ENCODE data around the gene C14orf180. TPM values are rescaled to one million over a fixed set of nuclear protein-coding genes. Genes with fewer than 3 reads are reported as not detected.

Gene C14orf180
- total RNA-seq, 1 experiment from 2014 or later = not detected

GRCh38 chr14:104553166-104554087 is 26.1 kb upstream of the C14orf180 start:
- no peak overlapping the region for H3T11ph ChIP-seq (ENCODE audit: low read length)
- no peak overlapping the region for H3K4me3 Mint-ChIP-seq
- peaks cover 10% of the 10 kb centered on the region in 2 experiments; a peak in 3 of 4 replicates for H3K4me1 Mint-ChIP-seq
- H3K79me2 ChIP-seq (ENCODE audit: insufficient read depth, low read length) = no peaks in the 10 kb centered on the region
- H2BK20ac ChIP-seq (ENCODE audit: low read depth, low read length, poor library complexity, severe bottlenecking) = no peak overlapping the region
- no peak for TF ChIP-seq CTCF (conservative IDR thresholded peaks at IDR 0.05)
- no peak overlapping the region for H2AK5ac ChIP-seq (ENCODE audit: insufficient read length, low read length)
- H3K4me1 ChIP-seq (ENCODE audit: insufficient read depth, low read length) = no peaks in the 10 kb centered on the region
- H2BK15ac ChIP-seq (ENCODE audit: low read depth, low read length) = no peak overlapping the region
- no peak overlapping the region for H3K56ac ChIP-seq (ENCODE audit: insufficient read length, low read depth, low read length)
- H4K5ac ChIP-seq (ENCODE audit: insufficient read length, low read depth, low read length) = no peak overlapping the region
- H3K4me2 ChIP-seq (ENCODE audit: insufficient read depth, insufficient read length, low read length) = no peak overlapping the region
- peaks cover 0 to 4% (median 0%) of the 10 kb centered on the region in 3 experiments; a peak in 1 of 7 replicates for H3K36me3 Mint-ChIP-seq (ENCODE audit: insufficient read depth in 1 of 3, low read depth in 3 of 3)
- H3K9me3 Mint-ChIP-seq = peaks cover 0 to 6% of the 10 kb centered on the region in 2 experiments; a peak in 1 of 5 replicates
- no peaks in the 10 kb centered on the region for H4K20me1 ChIP-seq (ENCODE audit: control insufficient read depth, insufficient read depth, insufficient read length)
- H3K4ac ChIP-seq (ENCODE audit: low read depth, low read length) = no peak overlapping the region
- no peak overlapping the region for H3K18ac ChIP-seq (ENCODE audit: insufficient read length, low read depth, low read length)
- no peak overlapping the region; the same call in 1 of the 2 replicates for H3K14ac ChIP-seq (ENCODE audit: insufficient read depth, low read length)
- H2AFZ ChIP-seq (ENCODE audit: low read length) = no peak overlapping the region
- H4K8ac ChIP-seq (replicated peaks; ENCODE audit: insufficient read length, low read depth, low read length) = no peak overlapping the region
- H3K27me3 Mint-ChIP-seq (ENCODE audit: low read depth) = no peaks in the 10 kb centered on the region; the same call in 1 of the 2 replicates
- no peak overlapping the region for H3K23ac ChIP-seq (ENCODE audit: insufficient read length, low read depth, low read length)
- no peak overlapping the region for H3K27ac ChIP-seq (ENCODE audit: insufficient read length, low read depth, low read length)
- H3K9ac ChIP-seq (ENCODE audit: extremely low read depth, insufficient read length, low read length) = no peak overlapping the region
- H3K27ac Mint-ChIP-seq = peak overlapping the region in 1 of 3 experiments; percentile 78; a peak in 1 of 7 replicates
- H4K91ac ChIP-seq (ENCODE audit: insufficient read length, low read depth, low read length) = no peak overlapping the region
- DNase-seq = no peak
- H2BK12ac ChIP-seq (ENCODE audit: insufficient read length, low read depth, low read length) = no peak overlapping the region
- no CpG with 5 or more reads among the region's 30 CpGs for WGBS (ENCODE audit: extremely low coverage, insufficient read length, low lambda C conversion rate)
- H2BK120ac ChIP-seq (ENCODE audit: low read depth, low read length, poor library complexity, severe bottlenecking) = no peak overlapping the region
- no peaks in the 10 kb centered on the region for H3K79me1 ChIP-seq (ENCODE audit: insufficient read depth, low read depth, low read length, poor library complexity, severe bottlenecking)
- H2BK5ac ChIP-seq (ENCODE audit: insufficient read length, low read length) = no peak overlapping the region
- no peaks in the 10 kb centered on the region for H3K23me2 ChIP-seq (ENCODE audit: insufficient read length, low read depth, low read length, poor library complexity, severe bottlenecking)
- H3K27me3 ChIP-seq (ENCODE audit: insufficient read depth, low read length) = no peaks in the 10 kb centered on the region
- H3K9me3 ChIP-seq (ENCODE audit: control insufficient read depth, low read depth, low read length) = no peaks in the 10 kb centered on the region

Data from H9 (cell line).